ENCODE results near the gene UBXN11.

- peak; percentile 83 to 95 (median 88) for TF ChIP-seq CTCF (IDR thresholded peaks at IDR 0.05)
- no peak for TF ChIP-seq POLR2A (IDR thresholded peaks at IDR 0.05)
Observed at GRCh38 chr1:26321315-26322041, 15.0 kb upstream of the UBXN11 start.

Measured in tibial nerve (tissue), 3 donors.